Activated gamma-delta T cell treated with anti-CD3 and anti-CD28 coated beads, Interleukin-2, amount 50 U/mL, for 16 hours (primary cell): ENCODE data around the gene ZNF808.
"Not testable (repeated sequence)": the region's sequence is repeated elsewhere in the genome, so short reads cannot be mapped to it uniquely, and the experiment has no call there.

ENCODE experiments used
- DNase-seq: peaks from one replicate; pipeline ENCODE4 v3.0.0-alpha.2; 2020; ENCODE audit warnings: low read depth

The ZNF808 gene

DNA sequence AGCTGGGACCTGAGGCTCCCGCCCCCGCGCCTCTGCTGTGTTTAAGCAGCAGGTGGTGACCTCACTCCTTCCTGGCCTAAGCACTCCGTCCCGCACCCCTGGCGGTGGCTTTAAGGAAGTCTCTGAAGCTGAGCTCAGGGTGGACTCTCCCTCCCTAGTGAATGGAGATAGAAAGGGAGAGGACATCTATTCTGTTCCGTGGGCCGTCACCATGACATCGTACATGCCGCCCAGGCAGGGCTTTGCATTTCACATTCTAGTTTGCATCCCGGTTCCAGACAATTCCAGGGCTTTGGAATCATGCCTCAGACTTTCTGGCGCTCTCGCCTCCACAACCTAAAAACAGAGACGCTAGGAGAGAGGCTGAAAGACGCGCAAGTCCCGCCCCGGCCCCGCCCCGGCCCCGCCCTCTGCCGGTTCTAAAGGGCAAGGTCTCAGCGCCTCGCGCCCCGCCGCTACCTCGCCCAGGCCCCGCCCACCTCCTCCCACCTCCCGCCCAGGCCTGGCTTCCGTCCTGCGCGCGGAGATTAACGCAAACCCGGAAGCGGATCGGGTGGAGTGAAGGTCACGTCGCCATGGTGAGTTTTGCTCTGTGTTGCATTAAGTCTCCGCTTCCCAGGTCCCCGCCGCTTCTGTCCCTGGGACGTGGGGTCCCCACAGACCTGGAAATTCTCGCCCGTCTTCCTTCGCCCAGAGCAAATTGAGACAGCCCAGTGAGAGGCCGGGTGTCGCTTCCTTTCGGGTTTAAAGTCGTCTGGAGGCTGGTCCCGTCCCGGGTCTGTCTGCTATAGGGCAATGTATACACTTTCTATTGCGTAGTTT is at the start of gene ZNF808:
Gene ZNF808 (plus strand): TSS at position 535 of the 822 bp plus-strand sequence. CDS start 15,617 bp downstream, outside the sequence.
- peak; percentile 98 for DNase-seq

DNA sequence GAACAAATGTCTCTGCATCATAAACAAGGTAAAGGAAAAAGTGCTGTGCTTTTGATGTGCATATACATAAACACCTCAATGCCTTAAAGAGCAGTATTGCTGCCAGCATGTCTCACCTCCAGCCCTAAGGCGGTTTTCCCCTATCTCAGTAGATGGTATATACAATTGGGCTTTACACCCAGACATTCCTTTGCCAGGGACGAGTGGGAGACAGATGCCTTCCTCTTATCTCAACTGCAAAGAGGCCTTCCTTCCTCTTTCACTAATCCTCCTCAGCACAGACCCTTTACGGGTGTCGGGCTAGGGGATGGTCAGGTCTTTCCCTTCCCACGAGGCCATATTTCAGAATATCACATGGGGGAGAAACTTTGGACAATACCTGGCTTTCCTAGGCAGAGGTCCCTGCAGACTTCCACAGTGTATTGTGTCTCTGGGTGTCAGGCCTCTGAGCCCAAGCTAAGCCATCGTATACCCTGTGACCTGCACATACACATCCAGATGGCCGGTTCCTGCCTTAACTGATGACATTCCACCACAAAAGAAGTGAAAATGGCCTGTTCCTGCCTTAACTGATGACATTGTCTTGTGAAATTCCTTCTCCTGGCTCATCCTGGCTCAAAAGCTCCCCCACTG is 43.2 kb upstream of the ZNF808 start:
- not testable (repeated sequence) for DNase-seq

GRCh38 chr19:52485064-52485463 is 42.4 kb upstream of the ZNF808 start:
- DNase-seq: not testable (repeated sequence)

DNA sequence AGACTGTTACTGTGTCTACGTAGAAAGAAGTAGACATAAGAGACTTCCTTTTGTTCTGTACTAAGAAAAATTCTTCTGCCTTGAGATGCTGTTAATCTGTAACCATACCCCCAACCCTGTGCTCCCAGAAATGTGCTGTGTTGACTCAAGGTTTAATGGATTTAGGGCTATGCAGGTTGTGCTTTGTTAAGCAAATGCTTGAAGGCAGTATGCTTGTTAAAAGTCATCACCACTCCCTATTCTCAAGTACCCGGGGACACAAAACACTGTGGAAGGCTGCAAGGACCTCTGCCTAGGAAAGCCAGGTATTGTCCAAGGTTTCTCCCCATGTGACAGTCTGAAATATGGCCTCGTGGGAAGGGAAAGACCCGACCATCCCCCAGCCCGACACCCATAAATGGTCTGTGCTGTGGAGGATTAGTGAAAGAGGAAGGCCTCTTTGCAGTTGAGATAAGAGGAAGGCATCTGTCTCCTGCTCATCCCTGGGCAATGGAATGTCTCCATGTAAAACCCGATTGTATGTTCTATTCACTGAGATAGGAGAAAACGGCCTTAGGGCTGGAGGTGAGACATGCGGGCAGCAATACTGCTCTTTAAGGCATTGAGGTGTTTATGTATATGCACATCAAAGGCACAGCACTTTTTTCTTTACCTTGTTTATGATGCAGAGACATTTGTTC is 41.8 kb upstream of the ZNF808 start:
- not testable (repeated sequence) for DNase-seq

DNA sequence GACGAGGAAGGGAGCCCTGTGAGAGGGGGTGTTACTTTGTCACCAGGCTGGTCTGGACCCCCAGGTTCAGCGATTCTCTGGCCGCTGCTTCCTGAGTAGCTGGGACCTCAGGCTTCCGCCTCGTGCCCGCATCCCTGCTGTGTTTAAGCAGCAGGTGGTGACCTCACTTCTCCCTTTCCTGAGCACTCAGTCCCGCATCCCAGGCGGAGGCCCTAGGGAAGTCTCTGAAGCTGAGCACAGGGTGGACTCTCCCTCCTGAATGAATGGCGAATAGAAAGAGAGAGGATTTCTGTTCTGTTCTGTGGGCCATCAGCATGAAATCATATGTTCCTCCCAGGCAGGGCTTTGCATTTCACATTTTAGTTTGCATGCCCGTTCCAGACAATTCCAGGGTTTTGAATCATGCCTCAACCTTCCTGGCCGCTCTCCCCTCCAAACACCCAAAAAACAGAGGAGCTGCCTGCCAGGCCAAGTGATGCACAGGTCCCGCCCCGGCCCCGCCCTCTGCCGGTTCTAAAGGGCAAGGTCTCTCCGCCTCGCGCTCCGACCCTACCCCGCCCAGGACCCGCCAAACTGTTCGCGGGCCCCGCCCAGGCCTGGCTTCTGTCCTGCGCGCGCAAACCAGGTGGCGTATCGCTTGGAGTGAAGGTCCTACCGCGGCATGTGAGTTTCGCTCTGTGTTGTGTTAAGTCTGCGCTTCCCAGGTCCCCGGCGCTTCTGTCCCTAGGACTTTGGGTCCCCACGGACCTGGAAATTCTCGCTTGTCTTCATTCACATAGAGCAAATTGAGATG is 35.1 kb upstream of the ZNF808 start:
- no peak for DNase-seq

GRCh38 chr19:52492994-52493470 is 34.4 kb upstream of the ZNF808 start:
- DNase-seq: no peak

DNA sequence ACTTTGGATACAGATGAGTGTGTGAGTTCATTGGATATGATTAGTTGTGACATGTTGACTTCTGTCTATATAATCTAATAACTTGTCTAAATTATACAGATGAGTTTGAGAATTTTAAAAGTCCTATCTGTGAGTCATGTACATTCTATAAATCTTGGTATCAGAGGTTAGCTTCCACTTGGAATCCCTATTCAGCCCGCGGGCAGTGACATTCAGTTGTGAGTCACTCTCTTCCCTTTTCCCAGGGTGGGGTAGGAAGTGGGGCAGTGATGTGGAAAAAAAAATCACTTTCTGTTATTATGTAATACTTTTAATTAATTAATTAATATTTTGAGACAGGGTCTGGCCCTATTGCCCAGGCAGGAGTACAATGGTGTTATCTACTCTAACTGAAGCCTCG is 33.0 kb upstream of the ZNF808 start:
- DNase-seq: no peak

DNA sequence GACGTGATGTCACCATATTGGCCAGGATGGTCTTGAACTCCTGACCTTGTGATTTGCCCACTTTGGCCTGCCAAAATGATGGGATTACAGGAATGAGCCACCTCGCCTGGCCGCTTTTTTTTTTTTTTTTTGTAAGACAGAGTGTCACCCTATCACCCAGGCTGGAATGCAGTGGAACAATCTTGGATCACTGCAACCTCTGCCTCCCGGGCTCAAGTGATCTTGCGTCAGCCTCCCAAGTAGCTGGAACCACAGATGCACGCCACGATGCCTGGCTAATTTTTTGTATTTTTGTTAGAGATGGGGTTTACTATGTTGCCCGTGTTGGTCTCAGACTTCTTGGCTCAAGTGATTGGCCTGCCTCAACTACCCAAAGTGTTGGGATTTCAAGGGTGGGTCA is 28.9 kb upstream of the ZNF808 start:
- DNase-seq: no peak

GRCh38 chr19:52500474-52500873 is 27.0 kb upstream of the ZNF808 start:
- DNase-seq: not testable (repeated sequence)

GRCh38 chr19:52500991-52501390 is 26.5 kb upstream of the ZNF808 start:
- DNase-seq: not testable (repeated sequence)

DNA sequence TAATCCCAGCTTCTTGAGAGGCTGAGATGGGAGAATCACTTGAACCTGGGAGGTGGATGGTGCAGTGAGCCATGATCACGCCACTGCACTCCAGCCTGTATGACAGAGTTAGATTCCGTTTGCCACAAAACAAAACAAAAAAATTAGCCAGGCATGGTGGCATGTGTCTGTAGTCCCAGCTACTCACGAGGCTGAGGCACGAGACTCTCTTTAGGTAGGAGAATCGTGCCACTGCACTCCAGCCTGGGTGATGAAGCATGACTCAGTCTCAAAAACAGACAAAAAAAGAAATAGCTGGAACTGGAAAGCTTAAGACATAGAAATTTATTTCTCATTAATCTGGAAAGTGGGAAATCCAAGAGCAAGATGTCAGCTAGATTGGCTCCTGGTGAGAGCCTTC is 20.2 kb upstream of the ZNF808 start:
- DNase-seq: no peak

DNA sequence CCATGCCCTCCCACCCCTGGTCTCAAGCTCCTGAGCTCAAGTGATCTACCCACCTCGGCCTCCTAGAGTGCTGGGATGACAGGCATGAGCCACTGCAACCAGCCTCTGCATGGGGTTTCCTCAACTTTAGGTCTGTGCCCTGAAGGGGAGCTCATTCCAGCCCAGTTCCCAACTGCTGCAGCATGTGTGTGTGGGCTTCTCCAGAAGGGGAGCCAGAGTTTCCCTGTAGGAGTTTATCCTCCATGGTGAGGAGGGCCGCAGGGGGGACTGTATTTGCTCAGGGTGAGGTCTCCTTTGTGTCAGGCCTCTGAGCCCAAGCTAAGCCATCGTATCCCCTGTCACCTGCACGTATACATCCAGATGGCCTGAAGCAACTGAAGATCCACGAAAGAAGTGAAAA is 11.3 kb upstream of the ZNF808 start:
- DNase-seq: no peak

- DNase-seq: no peak
Measured at GRCh38 chr19:52518646-52519045, 8.8 kb upstream of the ZNF808 start.

DNA sequence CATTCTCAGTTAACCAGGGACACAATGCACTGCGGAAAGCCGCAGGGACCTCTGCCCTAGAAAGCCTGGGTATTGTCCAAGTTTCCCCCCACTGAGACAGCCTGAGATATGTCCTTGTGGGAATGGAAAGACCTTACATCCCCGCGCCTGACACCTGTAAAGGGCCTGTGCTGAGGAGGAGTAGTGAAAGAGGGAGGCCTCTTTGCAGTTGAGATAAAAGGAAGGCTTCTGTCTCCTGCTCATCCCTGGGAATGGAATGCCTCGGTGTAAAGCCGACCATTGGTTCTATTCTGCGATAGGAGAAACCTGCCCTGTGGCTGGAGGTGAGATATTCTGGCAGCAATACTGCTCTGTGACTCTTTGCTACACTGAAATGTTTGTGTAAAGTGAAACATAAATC is 8.3 kb upstream of the ZNF808 start:
- DNase-seq: not testable (repeated sequence)

- DNase-seq: no peak
Measured at GRCh38 chr19:52520013-52520412, 7.5 kb upstream of the ZNF808 start.

GRCh38 chr19:52522551-52522950 is 4.9 kb upstream of the ZNF808 start:
- DNase-seq: no peak

GRCh38 chr19:52524086-52524485 is 3.4 kb upstream of the ZNF808 start:
- no peak for DNase-seq

DNA sequence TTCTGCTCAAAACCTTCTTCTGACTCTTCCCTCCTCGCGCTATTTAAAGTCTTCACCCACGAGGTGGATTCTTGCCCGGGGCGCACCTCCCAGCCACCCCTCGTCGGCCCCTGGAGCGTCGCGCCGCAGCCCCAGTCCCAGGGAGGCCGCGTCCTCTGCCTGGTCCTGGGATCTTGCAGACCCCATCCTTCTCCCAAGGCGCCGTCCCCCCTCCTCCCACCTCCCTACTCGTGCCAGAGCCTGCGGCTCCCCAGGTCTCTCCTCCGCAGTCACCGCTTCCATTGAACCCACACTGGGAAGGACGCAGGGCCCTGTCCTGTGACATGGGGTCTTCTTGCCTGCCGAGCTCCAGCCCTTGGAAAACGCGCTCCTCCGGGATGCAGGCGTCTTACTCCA is 486 bp downstream of the ZNF808 start:
- no peak for DNase-seq

DNA sequence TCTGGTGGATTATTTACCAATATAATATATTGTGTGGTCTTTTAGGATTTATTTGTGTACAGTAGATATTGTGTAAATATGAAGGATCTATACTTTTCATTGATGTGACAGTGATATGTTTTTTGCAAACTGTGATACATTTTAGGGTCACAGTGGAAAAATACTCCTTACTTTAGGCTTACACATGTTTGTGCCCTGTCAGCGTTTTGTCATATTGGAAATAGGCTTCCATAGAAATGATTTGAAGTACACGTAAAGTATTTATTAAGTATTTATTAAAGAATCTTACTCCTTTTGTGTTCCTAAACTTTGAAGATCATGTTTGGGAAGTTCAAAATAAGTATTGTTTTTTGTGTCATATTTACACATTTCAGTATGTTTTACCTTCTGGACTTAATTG is 5.0 kb downstream of the ZNF808 start:
- DNase-seq: no peak

GRCh38 chr19:52533901-52534300 is 6.4 kb downstream of the ZNF808 start:
- DNase-seq: no peak

DNA sequence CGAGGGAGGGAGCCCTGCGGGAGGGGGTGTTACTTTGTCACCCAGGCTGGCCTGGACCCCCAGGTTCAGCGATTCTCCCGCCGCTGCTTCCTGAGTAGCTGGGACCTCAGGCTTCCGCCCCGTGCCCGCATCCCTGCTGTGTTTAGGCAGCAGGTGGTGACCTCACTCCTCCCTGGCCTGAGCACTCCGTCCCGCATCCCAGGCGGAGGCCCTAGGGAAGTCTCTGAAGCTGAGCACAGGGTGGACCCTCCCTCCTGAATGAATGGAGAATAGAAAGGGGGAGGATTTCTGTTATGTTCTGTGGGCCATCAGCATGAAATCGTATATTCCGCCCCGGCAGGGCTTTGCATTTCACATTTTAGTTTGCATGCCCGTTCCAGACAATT is 7.9 kb downstream of the ZNF808 start:
- not testable (repeated sequence) for DNase-seq
